M059J (cell line): Measurements from ENCODE around the gene DPH1. TPM values are rescaled to one million over a fixed set of nuclear protein-coding genes. Genes with fewer than 3 reads are reported as not detected.
"Not testable (repeated sequence)": the region's sequence is repeated elsewhere in the genome, so short reads cannot be mapped to it uniquely, and the experiment has no call there.

Experiments
- DNase-seq: peaks from one replicate; pipeline ENCODE4 v3.0.0-alpha.2; 2012; ENCODE audit warnings: low read depth
- total RNA-seq: library from RNA; depleted of rRNA; stranded (reverse); fragments of >200 nt; shearing (Covaris generic); gene quantifications from 2 replicates; pipeline ENCODE4 v1.2.3, GENCODE V29; 2014; rRNA removed

Gene DPH1
- 28.0 and 29.5 TPM in 2 replicates for total RNA-seq

- peak; percentile 86 for DNase-seq
Measured at GRCh38 chr17:2029911-2030778, at the start of gene DPH1. Gene DPH1 (plus strand): TSS chr17:2030153. CDS start chr17:2030170, 17 bp downstream.

- no peak for DNase-seq
Measured at GRCh38 chr17:1980665-1981250, 49.2 kb upstream of the DPH1 start.

GRCh38 chr17:1982793-1983366 is 47.1 kb upstream of the DPH1 start:
- DNase-seq: not testable (repeated sequence)

- DNase-seq: no peak
Measured at GRCh38 chr17:1985093-1985492, 44.9 kb upstream of the DPH1 start.

- no peak for DNase-seq
Measured at GRCh38 chr17:1985686-1986085, 44.3 kb upstream of the DPH1 start.

GRCh38 chr17:1986783-1987451 is 43.0 kb upstream of the DPH1 start:
- no peak for DNase-seq

- peak; percentile 90 for DNase-seq
Measured at GRCh38 chr17:1989135-1989534, 40.8 kb upstream of the DPH1 start.

- DNase-seq: no peak
Measured at GRCh38 chr17:1992541-1992940, 37.4 kb upstream of the DPH1 start.

GRCh38 chr17:1994707-1995106 is 35.2 kb upstream of the DPH1 start:
- DNase-seq: no peak

GRCh38 chr17:1995321-1995892 is 34.5 kb upstream of the DPH1 start:
- DNase-seq: no peak

- no peak for DNase-seq
Measured at GRCh38 chr17:1995907-1996799, 33.8 kb upstream of the DPH1 start.

- DNase-seq: no peak
Measured at GRCh38 chr17:1996800-1997288, 33.1 kb upstream of the DPH1 start.

GRCh38 chr17:1997289-1997926 is 32.5 kb upstream of the DPH1 start:
- peak; percentile 21 for DNase-seq

- DNase-seq: no peak
Measured at GRCh38 chr17:1997927-1998742, 31.8 kb upstream of the DPH1 start.

- peak; percentile 47 for DNase-seq
Measured at GRCh38 chr17:1999557-2000251, 30.2 kb upstream of the DPH1 start.

- DNase-seq: no peak
Measured at GRCh38 chr17:2002767-2003329, 27.1 kb upstream of the DPH1 start.

GRCh38 chr17:2003525-2003924 is 26.4 kb upstream of the DPH1 start:
- no peak for DNase-seq

- no peak for DNase-seq
Measured at GRCh38 chr17:2004435-2004952, 25.5 kb upstream of the DPH1 start.
